WERI-Rb-1 (cell line): ENCODE results near the gene PLEKHD1.
"Not testable (repeated sequence)": the region's sequence is repeated elsewhere in the genome, so short reads cannot be mapped to it uniquely, and the experiment has no call there.

Source experiments
- DNase-seq: peaks from one replicate; pipeline ENCODE4 v3.0.0-alpha.2; 2020
- H3K27ac ChIP-seq: fragments of 250-450 bp; sonication (Bioruptor Pico); 2 replicates; pipeline ENCODE4 v1.5.1; 2020; ENCODE audit warnings: mild to moderate bottlenecking, moderate library complexity
- H3K27me3 ChIP-seq: fragments of 250-450 bp; sonication (Bioruptor Pico); 2 replicates; pipeline ENCODE4 v1.5.1; 2021; ENCODE audit warnings: mild to moderate bottlenecking, low read depth, moderate library complexity; ENCODE audit not compliant: insufficient read depth, severe bottlenecking
- H3K36me3 ChIP-seq: fragments of 250-450 bp; sonication (Bioruptor Pico); 2 replicates; pipeline ENCODE4 v1.5.1; 2020; ENCODE audit warnings: mild to moderate bottlenecking, moderate library complexity
- H3K4me3 ChIP-seq: 2 replicates; pipeline ENCODE4 v1.5.1; 2011; ENCODE audit warnings: low read depth, mild to moderate bottlenecking, control low read depth, low read length
- H3K9me3 ChIP-seq: fragments of 250-450 bp; sonication (Bioruptor Pico); 2 replicates; pipeline ENCODE4 v1.5.1; 2021; ENCODE audit warnings: mild to moderate bottlenecking, moderate library complexity; ENCODE audit not compliant: severe bottlenecking
- CTCF ChIP-seq: IDR thresholded peaks from 2 replicates; pipeline ENCODE4 v1.5.1; 2011; ENCODE audit warnings: low read depth, mild to moderate bottlenecking, control low read depth, inconsistent platforms, low read length

PLEKHD1 gene

GRCh38 chr14:69468949-69469348 lies 15.6 kb upstream of the PLEKHD1 start:
- H3K27me3 ChIP-seq = no peaks in the 10 kb centered on the region
- TF ChIP-seq CTCF = no peak
- DNase-seq = no peak
- no peaks in the 10 kb centered on the region for H3K36me3 ChIP-seq
- no peaks in the 10 kb centered on the region for H3K9me3 ChIP-seq
- no peak overlapping the region for H3K4me3 ChIP-seq
- no peak overlapping the region for H3K27ac ChIP-seq

GRCh38 chr14:69471436-69471835 lies 13.1 kb upstream of the PLEKHD1 start:
- no peak for DNase-seq
- H3K4me3 ChIP-seq = no peak overlapping the region
- no peak for TF ChIP-seq CTCF
- H3K36me3 ChIP-seq = no peaks in the 10 kb centered on the region
- H3K27me3 ChIP-seq = no peaks in the 10 kb centered on the region
- no peaks in the 10 kb centered on the region for H3K9me3 ChIP-seq
- no peak overlapping the region for H3K27ac ChIP-seq

GRCh38 chr14:69471916-69472315 lies 12.6 kb upstream of the PLEKHD1 start:
- no peak for DNase-seq
- no peak for TF ChIP-seq CTCF
- Histone ChIP-seq H3K27ac (no peak overlapping the region), H3K9me3 (no peaks in the 10 kb centered on the region), H3K27me3 (no peaks in the 10 kb centered on the region), H3K4me3 (no peak overlapping the region), H3K36me3 (no peaks in the 10 kb centered on the region)

- no peak overlapping the region for H3K27ac ChIP-seq
- DNase-seq = no peak
- no peaks in the 10 kb centered on the region for H3K27me3 ChIP-seq
- no peak for TF ChIP-seq CTCF
- no peaks in the 10 kb centered on the region for H3K36me3 ChIP-seq
- H3K9me3 ChIP-seq = no peaks in the 10 kb centered on the region
- H3K4me3 ChIP-seq = no peak overlapping the region
Observed at GRCh38 chr14:69473260-69473659, 11.3 kb upstream of the PLEKHD1 start.

- no peaks in the 10 kb centered on the region for H3K36me3 ChIP-seq
- no peaks in the 10 kb centered on the region for H3K27me3 ChIP-seq
- no peak overlapping the region for H3K27ac ChIP-seq
- DNase-seq = no peak
- H3K9me3 ChIP-seq = no peaks in the 10 kb centered on the region
- no peak for TF ChIP-seq CTCF
- no peak overlapping the region for H3K4me3 ChIP-seq
Observed at GRCh38 chr14:69473946-69474345, 10.6 kb upstream of the PLEKHD1 start.

- Histone ChIP-seq H3K27me3 (no peaks in the 10 kb centered on the region), H3K4me3 (no peak overlapping the region), H3K36me3 (no peaks in the 10 kb centered on the region), H3K27ac (no peak overlapping the region), H3K9me3 (no peaks in the 10 kb centered on the region)
- no peak for DNase-seq
- peak; percentile 50 for TF ChIP-seq CTCF
Observed at GRCh38 chr14:69475194-69475818, 9.2 kb upstream of the PLEKHD1 start.

- H3K36me3 ChIP-seq, DNase-seq, H3K27ac ChIP-seq, H3K4me3 ChIP-seq, H3K9me3 ChIP-seq, H3K27me3 ChIP-seq: not testable (repeated sequence)
Observed at GRCh38 chr14:69476824-69477450, 7.6 kb upstream of the PLEKHD1 start.

GRCh38 chr14:69478055-69478454 lies 6.5 kb upstream of the PLEKHD1 start:
- H3K36me3 ChIP-seq, H3K27me3 ChIP-seq, H3K27ac ChIP-seq, H3K9me3 ChIP-seq, H3K4me3 ChIP-seq, DNase-seq: not testable (repeated sequence)
